H1 (cell line): ENCODE data around the gene SEL1L3. TPM values are rescaled to one million over a fixed set of nuclear protein-coding genes. Genes with fewer than 3 reads are reported as not detected.

Experiments used
- CHD1 ChIP-seq: IDR thresholded peaks from 2 replicates; pipeline ENCODE4 v1.6.1; 2012; ENCODE audit warnings: low read depth, low read length, improper control_type of control experiment
- polyA plus RNA-seq, 7 experiments: library from polyadenylated mRNA; depleted of rRNA in 3 of 7; stranded (reverse) in 5 of 7; unstranded in 2 of 7; fragments of >200 nt in 5 of 7; fragments of 200-250 nt in 2 of 7; gene quantifications; 1 replicate in 5 of 7; 2 replicates in 1 of 7; 4 replicates in 1 of 7; pipeline versions ENCODE4 v1.2.1 to v1.2.3, GENCODE V29; 2011 to 2013; ENCODE audit warnings: missing spikeins in 2 of 7, mixed read lengths in 2 of 7
- total RNA-seq: library from RNA; stranded (reverse); fragmentation: NEBNext Ultra II Directional; extraction: Animal tissue kit (Norgen Biotek cat#: 25700); gene quantifications from 2 replicates; pipeline ENCODE4 v1.2.1, GENCODE V29; 2021

Gene SEL1L3
- total and polyA plus RNA-seq, 2 of the 8 experiments (the other 6 are each of a cell fraction or from before 2014, with no cell fraction given) = 18.2 to 54.0 TPM

DNA sequence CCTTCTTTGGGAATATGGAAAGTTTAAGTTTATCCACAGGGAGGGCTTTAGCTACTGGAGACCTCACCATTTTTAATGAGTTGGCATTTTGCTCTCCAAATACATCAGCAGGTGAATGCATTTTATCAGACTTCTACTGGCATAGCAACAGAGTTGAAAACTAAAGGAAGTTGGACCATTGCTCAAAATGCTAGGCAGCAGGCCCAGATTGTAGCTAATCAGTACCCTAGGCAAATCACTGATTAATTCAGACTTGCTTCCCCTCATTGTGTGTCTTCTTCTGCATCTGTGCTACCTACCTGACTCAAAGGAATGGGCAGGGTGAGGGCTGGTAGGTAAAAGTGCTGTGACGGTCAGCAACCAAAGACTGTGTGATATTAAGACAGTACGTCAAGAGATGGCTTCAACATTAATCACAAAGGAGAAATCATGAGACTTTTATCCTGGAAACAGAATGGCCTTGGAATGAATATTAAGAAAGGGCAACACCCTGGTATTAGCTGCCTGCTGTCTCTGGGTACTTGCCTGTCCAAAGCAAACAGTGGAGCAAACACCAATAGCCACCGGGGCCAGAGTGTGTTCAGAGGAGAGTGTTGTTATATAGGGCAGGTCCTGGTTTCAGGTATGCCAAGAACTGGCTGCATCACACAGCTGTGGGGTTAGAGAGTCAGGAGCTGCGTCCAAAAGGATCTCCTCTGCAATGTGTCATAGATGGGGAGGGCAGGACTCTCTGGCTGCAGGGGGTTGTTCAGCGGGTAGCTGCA is 34.2 kb upstream of the SEL1L3 start (continued):
- no peak for TF ChIP-seq CHD1
